GM11168 (cell line): ENCODE results near the gene NRG2.

Experiments used
- in situ Hi-C: fragments of 300-500 bp; cut with MboI; formaldehyde crosslinking; loops from one replicate; pipeline ENCODE4 v1.12.0; 2022; ENCODE audit warnings: low sequenced_read_pairs; ENCODE audit not compliant: unreplicated experiment

The NRG2 gene

DNA sequence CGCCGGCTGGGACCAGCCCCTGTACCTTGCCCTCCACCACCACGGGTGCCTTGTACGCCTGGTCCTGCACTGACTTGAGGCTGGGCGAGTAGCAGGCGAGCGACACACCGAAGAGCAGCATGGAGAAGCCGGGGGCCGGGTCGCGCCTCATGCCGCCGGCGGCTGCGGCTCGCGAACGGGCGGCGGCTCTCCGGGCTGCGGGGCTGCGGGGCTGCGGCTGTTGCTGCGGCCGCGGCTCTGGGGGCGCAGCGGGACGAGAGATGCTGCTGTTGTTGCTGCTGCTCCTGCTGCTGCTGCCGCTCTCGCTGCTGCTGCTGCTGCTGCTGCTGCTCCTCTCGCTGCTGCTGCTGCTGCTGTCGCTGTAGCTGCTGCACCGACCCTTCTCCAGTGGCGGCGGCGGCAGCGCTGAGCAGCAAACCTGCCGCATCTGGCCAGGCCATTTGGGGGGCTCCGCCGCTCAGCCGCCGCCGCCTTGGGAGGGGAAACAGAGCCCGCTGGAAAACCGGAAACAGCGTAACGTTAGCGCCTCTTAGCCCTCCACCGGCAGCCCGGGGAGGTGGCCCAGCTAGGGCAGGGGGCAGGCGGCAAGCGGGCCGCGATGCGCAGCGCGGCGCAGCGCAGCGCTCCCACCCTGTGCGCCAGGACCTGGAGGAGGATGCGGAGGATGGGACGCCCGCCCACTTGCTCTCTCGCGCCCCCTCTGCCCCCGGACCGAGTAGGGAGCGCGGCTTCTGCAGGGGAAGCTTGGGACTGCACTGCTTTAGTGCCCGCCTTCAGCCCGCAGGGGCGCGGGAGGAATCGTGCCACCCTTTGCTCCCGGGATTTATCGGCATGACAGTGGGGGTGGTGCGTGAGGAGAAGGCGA is at the start of gene NRG2:
NRG2 (minus strand) TSS at position 657 of the 865 bp plus-strand sequence.
- in situ Hi-C loops, result no loop called here

GRCh38 chr5:140090251-140090650 is 47.2 kb upstream of the NRG2 start:
- in situ Hi-C loops, result no loop called here

DNA sequence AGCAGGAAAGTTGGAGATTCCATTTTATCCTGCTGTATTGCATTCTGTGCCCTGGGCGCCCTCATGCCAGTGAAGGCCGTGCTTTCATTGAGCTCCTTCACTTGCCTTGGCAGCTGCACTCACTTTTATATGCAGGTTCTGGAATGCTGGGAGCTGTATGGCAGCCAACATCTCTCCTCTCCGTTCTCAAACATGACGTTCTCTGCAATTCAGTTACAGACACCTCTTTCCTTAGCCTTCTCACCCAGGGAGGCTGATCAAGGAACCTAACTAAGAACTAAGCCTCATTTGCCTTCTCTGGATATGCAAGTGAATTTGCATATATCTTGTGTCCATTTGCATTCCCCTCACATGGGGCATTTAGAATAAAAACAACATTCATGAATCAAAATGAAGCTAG is 41.4 kb upstream of the NRG2 start:
- in situ Hi-C loops, result loop anchor here (5.0 kb wide), 1 partner anchor 58 kb away; no protein-coding TSS in a partner anchor

DNA sequence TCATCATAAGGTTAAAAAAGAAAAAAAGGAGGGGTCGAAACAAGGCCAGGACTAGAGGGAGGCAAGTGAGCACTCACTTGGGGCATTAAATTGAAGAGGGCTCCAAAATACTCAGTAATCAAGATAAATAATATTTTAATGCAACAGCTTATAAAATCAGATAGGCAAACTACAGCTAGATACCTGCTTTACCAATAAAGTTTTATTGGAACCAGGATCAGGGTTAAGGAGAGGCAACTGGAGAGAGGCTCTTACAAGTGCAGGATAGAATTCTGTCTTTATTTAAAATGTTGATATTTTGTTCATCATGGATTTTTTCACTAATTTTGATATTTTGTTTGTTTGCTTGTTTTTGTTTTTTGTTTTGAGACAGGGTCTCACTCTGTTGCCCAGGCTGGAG is 40.6 kb upstream of the NRG2 start:
- in situ Hi-C loops, result loop anchor here (5.0 kb wide), 1 partner anchor 59 kb away; no protein-coding TSS in a partner anchor

DNA sequence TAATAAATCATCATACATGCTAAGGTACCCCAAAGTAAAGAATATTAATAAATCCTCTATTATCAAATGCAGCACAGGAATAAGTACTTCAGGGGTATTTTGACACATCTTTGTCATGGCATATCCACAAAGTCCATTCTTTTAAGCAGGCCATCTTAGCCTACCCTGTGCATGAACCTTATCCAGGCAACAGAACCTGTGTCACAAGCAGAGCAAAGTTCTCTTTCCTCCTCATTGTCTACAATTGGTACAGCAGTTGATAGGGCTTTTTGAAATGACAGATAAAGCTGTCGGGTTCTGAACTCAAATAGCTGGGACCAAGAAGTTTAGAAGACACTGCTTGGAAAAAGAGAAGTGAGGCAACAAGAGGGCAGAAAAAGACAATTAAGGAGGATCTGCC is 40.0 kb upstream of the NRG2 start:
- in situ Hi-C loops, result loop anchor here (5.0 kb wide), 1 partner anchor 59 kb away; no protein-coding TSS in a partner anchor

DNA sequence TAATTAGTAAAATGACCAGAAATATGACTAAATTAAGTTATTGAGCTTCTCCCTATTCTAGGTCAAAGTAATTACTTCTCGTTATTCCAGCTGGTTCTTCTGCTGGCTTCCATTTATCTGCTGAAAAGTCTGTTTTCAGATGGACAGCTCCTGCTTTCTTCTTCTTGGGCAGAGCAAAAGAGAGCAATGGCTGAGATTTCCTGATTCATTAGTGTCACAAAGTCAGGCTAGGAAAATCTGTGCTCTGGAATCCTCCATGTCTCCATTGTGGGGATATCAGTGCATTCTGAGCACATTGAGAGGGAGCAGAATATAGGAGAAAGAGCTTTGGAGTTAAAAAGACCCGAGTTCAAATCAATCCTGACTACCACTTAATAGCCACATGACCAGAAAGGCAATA is 33.7 kb upstream of the NRG2 start:
- in situ Hi-C loops, result no loop called here

DNA sequence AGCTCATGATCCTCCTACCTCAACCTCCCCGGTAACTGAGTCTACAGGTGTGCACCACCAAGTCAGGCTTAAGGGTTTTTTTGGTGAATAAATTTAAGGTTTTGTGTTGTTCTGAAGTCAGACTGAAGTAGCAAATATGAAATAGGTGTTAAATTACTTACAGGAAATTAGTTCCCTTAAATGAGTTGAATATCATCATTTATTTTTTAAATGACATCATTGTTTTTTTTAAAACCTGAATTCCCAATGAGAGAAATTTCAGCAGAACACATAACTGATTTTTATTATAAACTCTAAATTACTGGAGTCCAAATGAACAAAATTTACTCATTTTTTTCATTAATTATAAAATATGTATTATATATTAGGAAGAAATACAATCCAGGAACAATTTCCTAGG is 33.0 kb upstream of the NRG2 start:
- in situ Hi-C loops, result no loop called here

DNA sequence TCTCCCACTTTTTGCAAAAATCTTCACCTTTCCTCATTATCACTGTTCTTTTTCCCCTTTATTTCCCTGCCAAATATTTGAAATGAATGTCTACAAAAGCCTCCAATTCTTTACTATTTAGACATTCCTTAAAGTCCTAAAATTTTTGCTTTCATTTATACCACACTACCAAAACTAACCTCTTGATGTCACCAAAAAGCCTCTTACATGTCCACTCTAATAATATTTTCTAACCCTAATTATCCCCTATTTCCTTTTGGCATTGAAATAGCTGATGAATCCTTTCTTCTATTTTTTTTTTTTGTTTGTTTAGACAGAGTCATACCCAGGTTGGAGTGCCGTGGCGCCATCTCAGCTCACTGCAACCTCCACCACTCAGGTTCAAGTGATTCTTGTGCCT is 32.3 kb upstream of the NRG2 start:
- in situ Hi-C loops, result no loop called here

GRCh38 chr5:140073296-140073695 is 30.2 kb upstream of the NRG2 start:
- in situ Hi-C loops, result no loop called here

DNA sequence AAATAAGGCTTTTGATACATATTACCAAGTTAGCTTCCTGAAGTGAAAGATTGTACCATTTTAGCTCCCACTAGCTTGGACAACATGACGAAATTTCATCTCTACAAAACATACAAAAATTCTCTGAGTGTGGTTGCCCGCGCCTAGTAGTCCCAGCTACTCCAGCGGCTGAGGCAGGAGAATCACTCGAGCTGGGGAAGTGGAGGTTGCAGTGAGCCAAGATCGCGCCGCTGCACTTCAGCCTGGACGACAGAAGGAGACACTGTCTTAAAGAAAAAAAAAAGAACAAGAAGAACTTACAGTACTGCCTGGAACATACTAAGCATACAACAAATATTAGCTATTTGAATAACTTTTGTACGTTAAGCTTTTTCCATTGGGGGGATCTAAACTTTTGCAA is 29.7 kb upstream of the NRG2 start:
- in situ Hi-C loops, result no loop called here

GRCh38 chr5:140060816-140061215 is 17.7 kb upstream of the NRG2 start:
- in situ Hi-C loops, result loop anchor here (10.0 kb wide), 1 partner anchor 104 kb away; no protein-coding TSS in a partner anchor

- in situ Hi-C loops, result no loop called here
These were observed 15.3 kb upstream of the NRG2 start for GRCh38 chr5:140058212-140058932.

DNA sequence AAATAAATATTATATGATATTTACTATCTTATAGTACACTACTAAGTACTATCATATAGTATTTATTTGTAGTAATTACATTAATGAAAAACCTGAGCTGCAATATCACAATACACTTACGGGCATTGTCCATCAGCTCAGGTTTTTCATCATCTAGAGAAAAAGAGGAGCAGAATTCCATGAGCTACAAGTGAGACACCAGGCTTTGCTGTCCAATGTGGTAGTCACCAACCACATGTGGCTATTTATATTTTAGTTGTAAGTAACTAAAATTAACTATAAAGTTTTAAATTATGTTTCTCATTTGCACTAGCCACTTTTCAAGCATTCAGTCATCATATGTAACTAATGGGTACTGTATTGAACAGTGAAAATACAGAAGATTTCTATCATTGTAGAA is 13.8 kb upstream of the NRG2 start:
- in situ Hi-C loops, result no loop called here

DNA sequence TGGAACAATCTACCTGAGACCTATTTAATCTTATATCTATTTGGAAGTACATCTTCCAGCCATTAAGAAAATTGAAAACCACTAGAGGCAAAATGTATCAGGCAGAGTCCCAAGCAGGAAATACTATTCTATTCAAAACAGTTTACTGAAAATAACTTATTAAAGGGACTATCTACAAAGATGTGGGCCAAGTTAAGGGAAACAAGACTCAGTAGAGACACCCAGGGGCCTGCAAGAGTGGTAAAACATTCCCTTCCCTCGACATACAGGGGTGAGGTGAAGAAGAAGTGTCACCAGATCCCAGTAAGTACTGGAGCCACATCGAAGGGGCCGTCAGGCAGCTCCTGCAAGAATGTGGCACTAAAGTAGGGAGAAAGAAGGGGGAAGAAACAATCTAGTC is 12.1 kb upstream of the NRG2 start:
- in situ Hi-C loops, result no loop called here

DNA sequence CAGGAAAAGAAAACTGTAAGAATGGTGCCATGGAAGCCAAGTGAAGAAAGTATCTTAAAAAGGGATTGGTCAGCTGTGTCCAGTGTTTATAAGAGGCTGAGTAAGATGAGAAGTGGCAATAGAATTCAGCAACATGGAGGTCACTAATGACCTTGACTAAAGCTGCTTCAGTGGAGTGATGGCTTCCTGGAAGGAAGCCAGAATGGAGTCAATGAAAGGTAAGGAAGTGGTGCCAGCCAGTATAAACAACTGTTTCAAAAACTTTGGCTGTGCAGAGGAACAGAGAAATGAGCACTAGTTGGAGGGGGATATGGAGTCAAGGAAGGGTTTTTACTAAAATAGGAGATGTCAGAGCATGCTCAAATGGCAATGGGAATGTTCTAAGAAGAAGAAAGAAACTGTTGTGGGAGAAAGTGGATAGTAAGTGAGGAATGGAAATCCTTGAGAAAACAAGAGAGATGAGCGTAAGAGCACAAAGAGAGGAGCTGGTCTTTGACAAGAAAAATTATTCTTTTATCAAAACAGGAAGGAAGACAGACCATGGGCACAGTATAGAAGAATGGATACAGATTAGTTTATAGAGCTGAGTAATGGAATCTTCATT is 11.1 kb upstream of the NRG2 start:
- in situ Hi-C loops, result no loop called here

GRCh38 chr5:140051950-140052349 is 8.9 kb upstream of the NRG2 start:
- in situ Hi-C loops, result no loop called here

DNA sequence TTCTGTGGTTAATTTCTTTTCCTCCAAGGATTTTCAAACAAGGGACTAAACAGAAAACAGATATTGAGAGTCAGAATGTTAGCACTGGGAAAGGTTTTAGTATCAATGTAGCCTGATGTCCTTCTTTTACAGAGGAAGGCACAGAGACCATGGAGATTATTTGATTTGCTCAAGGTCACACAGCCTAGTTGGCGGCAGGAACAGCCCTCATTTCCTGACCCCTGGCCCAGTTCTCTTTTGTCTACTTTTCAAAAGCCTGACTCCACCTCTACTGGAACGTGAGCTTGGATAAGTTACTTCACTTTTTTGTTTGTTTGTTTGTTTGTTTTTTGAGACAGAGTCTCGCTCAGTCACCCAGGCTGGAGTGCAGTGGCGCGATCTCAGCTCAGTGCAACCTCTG is 6.6 kb upstream of the NRG2 start:
- in situ Hi-C loops, result no loop called here

DNA sequence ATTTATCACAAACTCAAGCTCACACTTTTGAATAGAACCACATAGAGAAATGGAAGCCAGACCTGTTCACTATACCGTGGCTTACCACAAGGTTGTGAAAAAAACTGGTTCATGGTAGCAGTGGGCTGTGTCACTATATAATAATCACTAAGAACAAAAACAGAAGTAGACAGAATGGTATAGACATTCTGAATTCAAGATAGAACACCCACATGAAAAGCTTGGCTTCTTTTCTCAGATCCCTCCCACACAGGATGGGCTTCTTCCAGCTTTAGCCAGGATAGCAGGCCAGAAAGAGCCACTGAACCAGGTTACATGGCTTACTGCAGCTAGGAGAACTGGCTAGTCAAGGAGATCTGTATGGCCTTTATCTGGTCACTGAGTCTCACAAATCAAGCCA is 6.1 kb upstream of the NRG2 start:
- in situ Hi-C loops, result no loop called here

DNA sequence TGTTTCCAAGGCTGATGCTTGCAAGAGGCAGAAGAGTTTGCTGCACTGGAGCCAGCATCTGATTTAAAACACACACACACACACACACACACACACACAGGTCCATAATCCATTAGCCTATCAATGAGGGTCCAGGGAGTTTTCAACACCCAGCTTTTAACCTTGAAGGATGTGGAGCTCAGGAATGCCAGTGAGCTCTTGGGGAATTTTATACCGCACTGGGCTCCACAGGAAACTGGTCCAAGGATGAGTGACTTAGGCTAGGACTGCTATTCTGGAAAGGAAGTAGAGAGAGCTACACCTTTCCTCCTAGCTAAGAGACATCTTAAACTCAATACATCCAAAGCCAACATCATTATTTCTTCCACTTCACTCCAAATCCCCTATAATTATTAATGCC is 942 bp upstream of the NRG2 start:
- in situ Hi-C loops, result no loop called here

GRCh38 chr5:140043508-140043872 is 391 bp upstream of the NRG2 start:
- in situ Hi-C loops, result no loop called here

GRCh38 chr5:140042393-140042642 is 781 bp downstream of the NRG2 start:
- in situ Hi-C loops, result no loop called here
